Kidney (tissue), 14 donors: Measurements from ENCODE around the gene PDE4D. TPM values are rescaled to one million over a fixed set of nuclear protein-coding genes. Genes with fewer than 3 reads are reported as not detected.

Experiments
- DNase-seq, 5 donors: peaks; one replicate each; pipeline ENCODE4 v3.0.0-alpha.2; 2013 to 2020
- FAIRE-seq: peaks from 2 replicates; lab custom pipeline; 2012; peaks lifted over from hg19 to GRCh38; lab: Jason Lieb, UNC
- H3K27ac ChIP-seq, 2 donors: one replicate each; pipeline ENCODE4 v1.7.0; 2013; ENCODE audit warnings: low read depth in 2 of 2, low read length in 2 of 2, inconsistent platforms in 1 of 2
- H3K27me3 ChIP-seq: one replicate; pipeline ENCODE4 v1.7.1; 2013; ENCODE audit warnings: low read length, inconsistent platforms; ENCODE audit not compliant: control insufficient read depth, insufficient read depth
- H3K36me3 ChIP-seq, 3 donors: one replicate each; pipeline versions ENCODE4 v1.7.0 to v1.7.1; 2013; ENCODE audit warnings: low read length in 3 of 3, control low read depth in 1 of 3, inconsistent platforms in 1 of 3; ENCODE audit not compliant: insufficient read depth in 3 of 3, control insufficient read depth in 2 of 3
- H3K4me1 ChIP-seq, 3 donors: one replicate each; pipeline versions ENCODE4 v1.7.0 to v1.7.1; 2013; ENCODE audit warnings: low read length in 3 of 3, inconsistent platforms in 1 of 3, low read depth in 1 of 3; ENCODE audit not compliant: control insufficient read depth in 2 of 3, insufficient read depth in 2 of 3
- H3K4me3 ChIP-seq, 3 donors: one replicate each; pipeline versions ENCODE4 v1.7.0 to v1.8.1; 2013; ENCODE audit warnings: low read length in 3 of 3, control low read depth in 1 of 3, inconsistent platforms in 1 of 3
- H3K9ac ChIP-seq, 3 donors: one replicate each; pipeline versions ENCODE4 v1.7.0 to v1.7.1; 2013; ENCODE audit warnings: low read length in 3 of 3, control low read depth in 1 of 3, inconsistent platforms in 1 of 3
- H3K9me3 ChIP-seq, 3 donors: one replicate each; pipeline versions ENCODE4 v1.7.0 to v1.7.1; 2013; ENCODE audit warnings: low read length in 3 of 3, control low read depth in 1 of 3, inconsistent platforms in 1 of 3; ENCODE audit not compliant: control insufficient read depth in 2 of 3, insufficient read depth in 1 of 3
- CTCF ChIP-seq: IDR thresholded peaks from 3 replicates; pipeline ENCODE4 v1.5.1; 2012; ENCODE audit warnings: mild to moderate bottlenecking, moderate library complexity, borderline replicate concordance; ENCODE audit not compliant: insufficient read depth; ENCODE audit errors: extremely low read depth
- intact Hi-C: fragments of 100-400 bp; cut with DNase I; formaldehyde crosslinking; loops from one replicate; pipeline ENCODE4 v1.11.1; 2022
- polyA plus RNA-seq: library from polyadenylated mRNA; stranded (reverse); fragments of 350-450 nt; fragmentation: Illumina TruSeq; extraction: RNeasy Lipid Tissue Mini Kit (QIAGEN cat#74804); gene quantifications from one replicate; pipeline ENCODE4 v1.2.3, GENCODE V29; 2014; ENCODE audit warnings: low read depth, low replicate concordance; ENCODE audit not compliant: insufficient read depth
- total RNA-seq: library from RNA; stranded (reverse); fragmentation: NEBNext Ultra II Directional; extraction: Animal tissue kit (Norgen Biotek cat#: 25700); gene quantifications from one replicate; pipeline ENCODE4 v1.2.1, GENCODE V29; 2021
- donor health status: control.
- donor health status: control.
- donor health status: control.
- donor health status: control.
- donor health status: control.
- donor health status: DM: yes; HTN: yes; CAD: no.
- donor health status: Normal renal cell carcinoma (clear cell type).

PDE4D gene
- total and polyA plus RNA-seq, 2 donors from 2014 or later: 9.2 to 78.9 TPM

DNA sequence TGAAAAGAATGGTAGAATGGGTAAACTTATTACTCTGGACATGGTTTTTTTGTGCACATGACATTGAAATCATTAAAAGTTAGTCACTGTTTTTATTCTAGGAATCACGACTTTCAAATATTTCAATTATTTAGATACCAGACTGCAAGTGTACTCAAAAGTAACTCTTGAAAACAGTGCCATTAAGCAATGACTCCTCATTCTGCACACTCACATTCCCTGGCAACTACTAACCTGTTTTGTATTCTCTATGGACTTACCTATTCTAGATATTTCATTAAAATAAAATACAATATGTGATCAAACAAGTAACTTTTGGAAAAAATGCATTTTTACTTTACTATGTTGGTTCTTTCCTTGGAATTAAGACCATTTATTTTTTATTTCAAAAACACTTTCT, 607.0 kb downstream of the PDE4D start:
- no peak overlapping the region for H3K4me3 ChIP-seq
- no peak for TF ChIP-seq CTCF
- no peaks in the 10 kb centered on the region for H3K9me3 ChIP-seq
- intact Hi-C loops: no loop called here
- H3K27me3 ChIP-seq: no peaks in the 10 kb centered on the region
- H3K27ac ChIP-seq: no peak overlapping the region
- DNase-seq: no peak
- peaks cover 0 to 5% (median 0%) of the 10 kb centered on the region in 3 donors for H3K4me1 ChIP-seq
- H3K36me3 ChIP-seq: no peaks in the 10 kb centered on the region
- FAIRE-seq: no peak
- no peak overlapping the region for H3K9ac ChIP-seq

- TF ChIP-seq CTCF: no peak
- Histone ChIP-seq H3K27me3 (no peaks in the 10 kb centered on the region), H3K27ac (no peak overlapping the region), H3K9me3 (no peaks in the 10 kb centered on the region), H3K4me1 (peaks cover 0 to 5% (median 0%) of the 10 kb centered on the region in 3 donors), H3K9ac (no peak overlapping the region), H3K36me3 (no peaks in the 10 kb centered on the region), H3K4me3 (no peak overlapping the region)
- intact Hi-C loops: no loop called here
- no peak for DNase-seq
- no peak for FAIRE-seq
Observed at GRCh38 chr5:59285300-59286016, 608.1 kb downstream of the PDE4D start.

DNA sequence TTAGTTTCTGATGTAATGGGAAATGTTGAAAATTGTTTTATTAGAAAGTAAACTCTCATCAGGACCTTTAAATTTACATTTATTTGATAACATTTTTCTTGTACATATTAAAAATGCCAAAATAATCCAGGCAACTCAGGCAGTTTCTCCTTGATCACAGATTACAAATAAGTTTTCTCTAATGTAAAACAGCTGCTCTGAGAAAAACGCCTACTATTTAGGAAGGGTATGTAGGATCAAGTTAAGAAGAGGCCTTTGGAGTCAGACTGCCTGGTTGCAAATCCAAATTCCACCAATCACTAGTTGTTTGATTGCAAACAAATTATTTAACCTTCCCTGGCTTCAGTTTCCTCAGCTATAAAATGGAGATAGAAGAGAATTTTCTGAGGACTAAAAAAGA, 610.8 kb downstream of the PDE4D start:
- Histone ChIP-seq H3K9ac (no peak overlapping the region), H3K4me1 (peaks cover 0 to 5% (median 0%) of the 10 kb centered on the region in 3 donors), H3K4me3 (no peak overlapping the region), H3K27me3 (no peaks in the 10 kb centered on the region), H3K36me3 (no peaks in the 10 kb centered on the region), H3K9me3 (no peaks in the 10 kb centered on the region), H3K27ac (no peak overlapping the region)
- FAIRE-seq: no peak
- no peak for DNase-seq
- TF ChIP-seq CTCF: no peak
- intact Hi-C loops: no loop called here
